ENCODE results near the gene GFRA1. TPM values are rescaled to one million over a fixed set of nuclear protein-coding genes. Genes with fewer than 3 reads are reported as not detected.
A peak's percentile ranks its signal among the peaks of the same experiment; 100 is the strongest.

Gene GFRA1
- total RNA-seq, 4 donors from 2014 or later = 19.8 to 61.8 (median 25.2) TPM

- Histone ChIP-seq H3K27me3 (no peaks in the 10 kb centered on the region), H3K27ac (peak overlapping the region; percentile 48), H3K4me1 (no peaks in the 10 kb centered on the region), H3K4me3 (peak overlapping the region; percentile 7), H3K9me3 (no peaks in the 10 kb centered on the region), H3K36me3 (no peaks in the 10 kb centered on the region)
- no peak for TF ChIP-seq POLR2AphosphoS5 (IDR thresholded peaks at IDR 0.05)
- no peak for TF ChIP-seq EP300 (IDR thresholded peaks at IDR 0.05)
- no peak for TF ChIP-seq CTCF (IDR thresholded peaks at IDR 0.05)
- no peak for TF ChIP-seq POLR2A (IDR thresholded peaks at IDR 0.05)
- DNase-seq (ENCODE audit: low spot score in 2 of 2) = no peak
- 64% methylated on average over 13 of the region's 13 CpGs for WGBS
Measured at GRCh38 chr10:116240157-116240950, 32.7 kb downstream of the GFRA1 start.

GRCh38 chr10:116239229-116239628 lies 33.8 kb downstream of the GFRA1 start:
- TF ChIP-seq POLR2AphosphoS5 (IDR thresholded peaks at IDR 0.05) = no peak
- no peak for TF ChIP-seq POLR2A (IDR thresholded peaks at IDR 0.05)
- TF ChIP-seq EP300 (IDR thresholded peaks at IDR 0.05) = no peak
- no peak for TF ChIP-seq CTCF (IDR thresholded peaks at IDR 0.05)

GRCh38 chr10:116237970-116238369 lies 35.0 kb downstream of the GFRA1 start:
- TF ChIP-seq CTCF (IDR thresholded peaks at IDR 0.05) (no peak), EP300 (IDR thresholded peaks at IDR 0.05) (no peak), POLR2AphosphoS5 (IDR thresholded peaks at IDR 0.05) (no peak), POLR2A (IDR thresholded peaks at IDR 0.05) (no peak)
- Histone ChIP-seq H3K4me1 (no peaks in the 10 kb centered on the region), H3K4me3 (no peak overlapping the region), H3K27ac (no peak overlapping the region), H3K9me3 (no peaks in the 10 kb centered on the region), H3K36me3 (no peaks in the 10 kb centered on the region), H3K27me3 (no peaks in the 10 kb centered on the region)
- no peak for DNase-seq (ENCODE audit: low spot score in 2 of 2)
- 72% methylated on average over 15 of the region's 15 CpGs for WGBS

More at GRCh38 chr10:116239229-116239628, 33.8 kb downstream of the GFRA1 start:
- Histone ChIP-seq H3K4me1 (no peaks in the 10 kb centered on the region), H3K9me3 (no peaks in the 10 kb centered on the region), H3K4me3 (no peak overlapping the region), H3K27ac (no peak overlapping the region), H3K27me3 (no peaks in the 10 kb centered on the region), H3K36me3 (no peaks in the 10 kb centered on the region)
- no peak for DNase-seq (ENCODE audit: low spot score in 2 of 2)
- 75% methylated on average over 4 of the region's 4 CpGs for WGBS

GRCh38 chr10:116237260-116237659 lies 35.7 kb downstream of the GFRA1 start:
- 31% methylated on average over 3 of the region's 3 CpGs for WGBS
- TF ChIP-seq POLR2A (IDR thresholded peaks at IDR 0.05) = no peak
- no peak for TF ChIP-seq EP300 (IDR thresholded peaks at IDR 0.05)
- TF ChIP-seq POLR2AphosphoS5 (IDR thresholded peaks at IDR 0.05) = no peak
- Histone ChIP-seq H3K4me1 (no peaks in the 10 kb centered on the region), H3K27ac (no peak overlapping the region), H3K36me3 (no peaks in the 10 kb centered on the region), H3K27me3 (no peaks in the 10 kb centered on the region), H3K4me3 (no peak overlapping the region), H3K9me3 (no peaks in the 10 kb centered on the region)
- no peak for DNase-seq (ENCODE audit: low spot score in 2 of 2)

- Histone ChIP-seq H3K27ac (no peak overlapping the region), H3K4me1 (no peaks in the 10 kb centered on the region), H3K9me3 (no peaks in the 10 kb centered on the region), H3K36me3 (no peaks in the 10 kb centered on the region), H3K4me3 (no peak overlapping the region), H3K27me3 (no peaks in the 10 kb centered on the region)
- WGBS = 79% methylated on average over 2 of the region's 2 CpGs
- no peak for DNase-seq (ENCODE audit: low spot score in 2 of 2)
- no peak for TF ChIP-seq POLR2AphosphoS5 (IDR thresholded peaks at IDR 0.05)
- TF ChIP-seq POLR2A (IDR thresholded peaks at IDR 0.05) = no peak
- no peak for TF ChIP-seq EP300 (IDR thresholded peaks at IDR 0.05)
Measured at GRCh38 chr10:116233230-116233629, 39.8 kb downstream of the GFRA1 start.

- Histone ChIP-seq H3K27ac (no peak overlapping the region), H3K9me3 (no peaks in the 10 kb centered on the region), H3K36me3 (no peaks in the 10 kb centered on the region), H3K4me3 (no peak overlapping the region), H3K4me1 (no peaks in the 10 kb centered on the region), H3K27me3 (no peaks in the 10 kb centered on the region)
- WGBS = 77% methylated on average over 2 of the region's 2 CpGs
- DNase-seq (ENCODE audit: low spot score in 2 of 2) = no peak
- no peak for TF ChIP-seq EP300 (IDR thresholded peaks at IDR 0.05)
- TF ChIP-seq POLR2AphosphoS5 (IDR thresholded peaks at IDR 0.05) = no peak
- no peak for TF ChIP-seq POLR2A (IDR thresholded peaks at IDR 0.05)
- no peak for TF ChIP-seq CTCF (IDR thresholded peaks at IDR 0.05)
Measured at GRCh38 chr10:116232613-116233012, 40.4 kb downstream of the GFRA1 start.
